HPDE6-E6E7 (cell line): ENCODE data around the gene MAMDC2.
A peak's percentile ranks its signal among the peaks of the same experiment; 100 is the strongest.
"Not testable (repeated sequence)": the region's sequence is repeated elsewhere in the genome, so short reads cannot be mapped to it uniquely, and the experiment has no call there.

ENCODE experiments used
- DNase-seq: peaks from one replicate; pipeline ENCODE4 v3.0.0; 2011; ENCODE audit warnings: missing footprints; ENCODE audit errors: extremely low spot score

MAMDC2 gene

GRCh38 chr9:70036641-70037040 is 7.0 kb upstream of the MAMDC2 start:
- DNase-seq = no peak

- DNase-seq = not testable (repeated sequence)
Measured at GRCh38 chr9:70038171-70038621, 5.5 kb upstream of the MAMDC2 start.

DNA sequence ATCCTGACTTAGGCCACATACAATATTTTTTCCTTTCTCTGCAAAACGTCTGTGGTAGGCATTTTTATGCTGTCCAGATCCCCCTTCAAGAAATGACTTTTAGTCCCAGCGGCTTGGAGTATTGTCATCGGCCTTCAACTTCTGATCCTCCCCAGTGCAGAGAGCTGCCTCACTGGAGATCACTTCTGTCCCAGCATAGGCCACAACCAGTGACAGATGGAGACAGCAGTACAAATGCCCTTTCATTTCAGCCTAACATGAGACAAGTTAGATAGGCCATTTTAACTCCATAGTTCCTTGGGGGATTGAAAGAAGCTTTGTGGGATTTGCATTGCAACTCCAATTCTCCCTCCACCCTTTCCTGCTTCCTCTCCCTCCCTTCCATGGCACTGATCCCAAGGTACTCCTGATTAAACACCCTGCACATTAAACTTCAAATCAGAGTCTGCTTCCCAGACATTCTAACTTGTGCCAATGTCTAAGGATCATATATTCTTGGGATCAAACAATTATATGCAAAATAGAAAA is 3.2 kb upstream of the MAMDC2 start:
- DNase-seq = no peak

DNA sequence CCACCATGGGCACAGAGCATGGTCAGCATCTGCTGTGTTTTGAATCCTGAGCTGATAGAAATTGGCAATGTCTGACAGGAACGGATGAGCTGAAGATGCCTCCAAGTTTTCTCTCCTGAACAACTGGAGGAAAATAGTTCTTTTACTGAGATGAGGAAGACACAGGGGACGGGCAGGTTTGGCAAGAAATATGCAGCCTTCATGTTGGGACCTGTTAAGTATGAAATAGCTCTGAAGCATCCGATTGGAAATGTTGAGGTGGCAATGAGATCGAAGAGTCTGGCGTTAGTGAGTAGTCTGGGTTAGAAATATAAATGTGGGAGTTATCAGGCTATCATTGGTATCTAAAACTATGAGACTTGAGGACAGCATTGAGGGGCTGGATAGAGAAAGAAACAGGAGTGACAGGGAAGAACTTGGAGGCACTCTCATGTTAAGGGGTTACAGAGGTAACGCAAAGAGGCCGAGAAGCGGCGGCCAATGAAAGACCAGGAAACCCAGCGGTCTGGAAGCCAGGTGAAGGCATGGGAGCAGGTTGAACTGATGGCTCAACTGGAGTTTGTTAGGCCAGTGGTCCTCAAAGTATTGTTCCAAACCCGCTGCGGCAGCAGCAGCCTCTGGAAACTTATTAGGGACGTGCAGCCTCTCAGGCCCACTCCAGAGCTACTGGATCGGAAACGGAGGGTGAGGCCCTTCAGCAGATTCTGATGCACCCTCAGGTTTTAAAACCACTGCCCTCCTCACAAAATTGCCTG is 1.0 kb upstream of the MAMDC2 start:
- no peak for DNase-seq

DNA sequence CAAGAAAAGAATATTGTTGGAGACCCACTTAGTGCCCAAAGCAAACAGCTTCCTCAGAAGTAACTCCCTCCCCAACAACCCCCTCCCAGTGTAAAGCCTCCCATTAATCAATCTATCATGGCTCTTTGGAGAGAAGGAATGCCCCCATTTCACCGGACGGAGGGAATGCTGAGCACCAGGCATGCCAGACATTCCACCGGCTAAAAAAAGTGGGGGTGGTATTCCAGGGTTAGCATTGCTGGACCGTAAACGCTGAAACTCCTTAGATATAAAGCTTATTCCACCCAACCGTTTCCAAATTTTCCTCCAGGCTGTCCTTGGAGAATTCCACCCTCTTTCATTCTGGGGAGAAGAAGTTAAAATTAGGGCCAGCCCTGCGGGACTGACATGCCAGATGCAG is 363 bp upstream of the MAMDC2 start:
- no peak for DNase-seq

GRCh38 chr9:70044490-70045307 is 1.1 kb downstream of the MAMDC2 start:
- no peak for DNase-seq

- no peak for DNase-seq
Measured at GRCh38 chr9:70045452-70045851, 1.8 kb downstream of the MAMDC2 start.

- DNase-seq = peak; percentile 86
Measured at GRCh38 chr9:70046274-70047070, 2.8 kb downstream of the MAMDC2 start.

DNA sequence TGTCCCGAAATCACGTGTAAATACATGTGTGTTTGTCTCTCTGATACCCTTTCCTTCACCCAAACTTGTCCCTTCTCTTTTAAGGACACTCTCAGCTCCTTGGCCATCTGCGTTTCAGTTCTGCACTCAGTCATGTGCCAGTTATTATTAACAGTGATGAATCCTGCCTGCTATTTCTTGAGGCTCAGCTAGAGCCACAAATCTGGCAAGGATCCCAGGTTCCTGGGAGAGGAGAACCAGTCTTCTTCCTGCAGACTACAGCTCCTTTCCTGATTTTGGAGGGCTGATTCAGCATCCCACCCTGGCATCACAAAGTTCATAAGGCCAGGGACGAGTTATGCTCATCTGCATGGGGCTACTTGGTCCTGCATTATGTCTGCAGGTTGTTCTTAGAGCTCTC is 5.6 kb downstream of the MAMDC2 start:
- no peak for DNase-seq

GRCh38 chr9:70049672-70050271 is 6.1 kb downstream of the MAMDC2 start:
- no peak for DNase-seq

- no peak for DNase-seq
Measured at GRCh38 chr9:70052768-70053167, 9.1 kb downstream of the MAMDC2 start.

DNA sequence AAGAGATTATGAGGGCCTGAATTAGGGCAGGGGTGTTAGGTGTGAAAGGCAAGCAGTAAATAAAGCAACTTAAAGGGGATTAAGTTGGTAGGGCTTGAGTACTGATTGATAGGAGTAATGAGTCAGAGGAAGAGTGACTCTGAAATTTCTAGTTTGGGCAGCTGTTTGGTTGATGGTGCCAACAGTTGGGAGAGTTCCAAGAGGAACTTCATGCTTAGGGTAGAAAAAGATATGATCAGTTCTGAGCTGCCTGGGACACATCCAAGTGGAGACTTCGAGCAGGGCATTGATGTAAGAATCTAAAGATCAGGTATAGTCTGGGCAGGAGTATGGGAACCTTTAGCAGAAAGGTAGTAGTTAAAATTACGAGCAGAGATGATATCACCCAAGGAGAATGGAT is 10.2 kb downstream of the MAMDC2 start:
- DNase-seq = peak; percentile 69

DNA sequence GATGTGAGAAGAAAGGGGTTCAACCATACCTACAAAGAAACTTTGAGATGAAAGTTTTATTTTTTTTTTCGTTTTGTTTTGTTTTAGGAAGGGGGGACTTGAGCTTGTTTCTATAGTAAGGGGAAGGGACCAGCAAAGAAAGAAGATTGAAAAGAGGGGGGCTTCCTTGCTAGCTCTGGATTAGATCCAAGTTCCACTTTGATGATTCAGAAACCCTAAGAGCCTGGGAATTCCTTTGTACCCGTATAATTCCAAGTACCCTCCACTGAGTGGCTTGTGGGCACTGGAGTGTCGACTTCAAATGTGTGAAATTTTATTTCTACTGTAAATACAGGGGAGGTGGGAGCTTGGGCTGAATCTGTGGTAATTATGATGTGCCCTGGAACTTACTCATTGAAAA is 10.9 kb downstream of the MAMDC2 start:
- DNase-seq = no peak

- DNase-seq = no peak
Measured at GRCh38 chr9:70055406-70056210, 12.0 kb downstream of the MAMDC2 start.

DNA sequence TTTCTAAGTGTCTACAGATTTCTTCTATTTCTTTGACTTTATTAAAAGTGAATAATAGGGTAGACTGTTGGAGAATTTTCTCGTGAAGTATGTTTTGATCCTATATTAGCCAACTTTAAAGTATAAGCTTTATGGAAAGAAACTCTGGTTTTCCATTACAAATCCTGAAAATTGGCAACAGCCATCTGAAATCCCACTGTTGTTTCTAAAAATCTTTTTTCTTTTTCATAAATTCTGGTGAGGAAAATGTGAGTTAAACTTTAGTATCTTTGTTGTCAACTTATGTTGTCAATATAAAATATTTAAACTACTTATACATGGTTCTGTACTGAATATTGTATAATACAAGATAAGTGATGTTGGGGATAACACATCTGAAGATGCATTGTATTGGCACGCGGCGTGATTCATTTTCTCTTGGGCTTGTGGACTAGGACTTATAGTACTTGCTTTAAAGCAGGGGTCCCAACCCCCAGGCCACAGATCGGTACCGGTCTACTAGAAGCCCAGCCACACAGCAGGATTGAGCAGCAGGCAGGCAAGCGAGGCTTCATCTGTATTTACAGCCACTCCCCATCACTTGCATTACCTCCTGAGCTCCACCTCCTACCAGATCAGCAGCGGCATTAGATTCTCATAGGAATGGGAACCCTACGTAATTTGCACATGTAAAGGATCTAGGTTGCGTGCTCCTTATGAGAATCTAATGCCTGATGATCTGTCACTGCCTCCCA is 12.7 kb downstream of the MAMDC2 start:
- no peak for DNase-seq

GRCh38 chr9:70058569-70059116 is 15.0 kb downstream of the MAMDC2 start:
- no peak for DNase-seq

DNA sequence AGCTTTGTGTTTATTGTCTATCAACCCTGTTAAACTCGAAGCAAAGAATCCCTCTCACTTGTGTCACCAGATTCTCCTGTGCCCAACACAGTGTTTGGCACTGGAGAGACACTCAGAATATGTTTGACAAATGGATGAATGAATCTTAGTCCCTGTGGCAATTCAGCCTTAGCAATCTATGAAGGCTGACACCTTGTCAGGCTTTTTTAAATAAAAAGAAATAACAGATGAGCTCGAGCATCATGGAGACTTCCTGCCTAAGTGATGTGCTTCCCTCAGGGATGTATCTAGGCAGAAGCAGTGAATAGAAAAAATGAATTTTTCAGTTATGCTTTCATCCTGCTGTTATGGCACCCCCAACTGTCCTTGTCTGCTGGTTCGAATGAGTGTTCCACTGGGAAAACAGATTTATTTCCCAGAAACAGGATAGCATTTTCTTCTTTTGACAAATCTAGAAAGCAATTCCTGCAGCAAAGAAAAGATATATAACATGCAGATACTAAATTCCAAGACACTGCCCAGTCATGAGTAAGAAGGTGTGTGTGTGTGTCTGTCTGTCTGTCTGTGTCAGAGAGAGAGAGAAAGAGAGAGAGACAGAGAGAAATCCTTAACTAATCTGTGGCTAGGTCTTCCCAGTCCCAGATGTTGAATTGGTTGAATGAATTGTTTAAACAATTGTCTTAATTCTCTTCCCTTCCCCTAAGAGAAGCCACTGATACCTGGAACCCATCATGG is 16.7 kb downstream of the MAMDC2 start:
- no peak for DNase-seq

GRCh38 chr9:70060883-70061507 is 17.3 kb downstream of the MAMDC2 start:
- no peak for DNase-seq

GRCh38 chr9:70061776-70062175 is 18.1 kb downstream of the MAMDC2 start:
- no peak for DNase-seq
